Mesendoderm (in vitro differentiated cells): ENCODE results near the gene RNF144A.

ENCODE experiments used
- DNase-seq: peaks from one replicate; pipeline ENCODE4 v3.0.0; 2013
- H2AK5ac ChIP-seq: 2 replicates; pipeline ENCODE4 v1.6.1; 2013; ENCODE audit warnings: low read length, inconsistent platforms
- H2BK120ac ChIP-seq: 2 replicates; pipeline ENCODE4 v1.6.1; 2013; ENCODE audit warnings: low read depth, mild to moderate bottlenecking, low read length, moderate library complexity, mixed read lengths
- H2BK15ac ChIP-seq: replicated peaks from 2 replicates; pipeline ENCODE4 v1.6.1; 2013; ENCODE audit warnings: low read depth, mild to moderate bottlenecking, moderate library complexity
- H2BK5ac ChIP-seq: 2 replicates; pipeline ENCODE4 v1.6.1; 2013; ENCODE audit warnings: low read length, inconsistent platforms
- H3K18ac ChIP-seq: 2 replicates; pipeline ENCODE4 v1.6.1; 2013; ENCODE audit warnings: mild to moderate bottlenecking, low read length, mixed read lengths
- H3K23ac ChIP-seq: one replicate; pipeline ENCODE4 v1.6.1; 2013; ENCODE audit warnings: low read length
- H3K27ac ChIP-seq: 2 replicates; pipeline ENCODE4 v1.5.1; 2013; ENCODE audit warnings: low read depth, mild to moderate bottlenecking, inconsistent platforms, low read length, moderate library complexity
- H3K27me3 ChIP-seq: 2 replicates; pipeline ENCODE4 v1.6.1; 2013; ENCODE audit warnings: low read length, control low read depth, mild to moderate bottlenecking, inconsistent platforms; ENCODE audit not compliant: insufficient read depth, poor library complexity
- H3K36me3 ChIP-seq: 2 replicates; pipeline ENCODE4 v1.6.1; 2013; ENCODE audit warnings: low read length, inconsistent platforms; ENCODE audit not compliant: control insufficient read depth, insufficient read depth
- H3K4ac ChIP-seq: one replicate; pipeline ENCODE4 v1.6.1; 2013; ENCODE audit warnings: low read depth, mild to moderate bottlenecking, low read length, moderate library complexity
- H3K4me1 ChIP-seq: 2 replicates; pipeline ENCODE4 v1.6.1; 2013; ENCODE audit warnings: low read depth, low read length, inconsistent platforms; ENCODE audit not compliant: control insufficient read depth
- H3K4me2 ChIP-seq: 2 replicates; pipeline ENCODE4 v1.6.1; 2013; ENCODE audit warnings: low read length
- H3K4me3 ChIP-seq: 2 replicates; pipeline ENCODE4 v1.5.1; 2013; ENCODE audit warnings: mild to moderate bottlenecking, low read length
- H3K56ac ChIP-seq: one replicate; pipeline ENCODE4 v1.6.1; 2013; ENCODE audit warnings: low read length
- H3K79me1 ChIP-seq: 2 replicates; pipeline ENCODE4 v1.6.1; 2013; ENCODE audit warnings: low read length, inconsistent platforms
- H3K79me2 ChIP-seq: 2 replicates; pipeline ENCODE4 v1.6.1; 2013; ENCODE audit warnings: mild to moderate bottlenecking, low read length; ENCODE audit not compliant: control insufficient read depth, insufficient read depth
- H3K9ac ChIP-seq: 2 replicates; pipeline ENCODE4 v1.6.1; 2013; ENCODE audit warnings: low read length, inconsistent platforms
- H4K5ac ChIP-seq: one replicate; pipeline ENCODE4 v1.6.1; 2013; ENCODE audit warnings: low read length
- H4K8ac ChIP-seq: one replicate; pipeline ENCODE4 v1.6.1; 2013; ENCODE audit warnings: low read depth, mild to moderate bottlenecking, control low read depth, low read length, moderate library complexity
- WGBS: extraction: QIAGEN DNeasy Blood & Tissue Kit; methylation state at CpG from one replicate; pipeline ENCODE4 v1.1.7; 2013; ENCODE audit warnings: low lambda C conversion rate, missing lambda C conversion rate; ENCODE audit not compliant: insufficient coverage; ENCODE audit errors: extremely low coverage; 5-methylcytosine and 5-hydroxymethylcytosine counted together

The RNF144A gene

GRCh38 chr2:7029291-7030059, 112.3 kb downstream of the RNF144A start:
- Histone ChIP-seq H2BK120ac (no peak overlapping the region), H3K18ac (no peak overlapping the region), H3K4me1 (no peaks in the 10 kb centered on the region), H3K27me3 (no peaks in the 10 kb centered on the region), H3K4me2 (no peak overlapping the region), H4K5ac (no peak overlapping the region), H3K56ac (no peak overlapping the region), H3K4me3 (no peak overlapping the region), H3K79me1 (no peaks in the 10 kb centered on the region), H3K36me3 (no peaks in the 10 kb centered on the region), H3K27ac (no peak overlapping the region), H3K9ac (no peak overlapping the region), H2AK5ac (no peak overlapping the region), H3K23ac (no peak overlapping the region), H4K8ac (no peak overlapping the region), H2BK15ac (no peak overlapping the region), H2BK5ac (no peak overlapping the region), H3K79me2 (no peaks in the 10 kb centered on the region), H3K4ac (no peak overlapping the region)
- WGBS = no CpG with 5 or more reads among the region's 13 CpGs
- no peak for DNase-seq

- H4K5ac ChIP-seq = no peak overlapping the region
- H2BK120ac ChIP-seq = no peak overlapping the region
- no peak overlapping the region for H3K4me3 ChIP-seq
- no peaks in the 10 kb centered on the region for H3K27me3 ChIP-seq
- no peaks in the 10 kb centered on the region for H3K4me1 ChIP-seq
- H3K79me2 ChIP-seq = no peaks in the 10 kb centered on the region
- no peak overlapping the region for H2BK5ac ChIP-seq
- no peak overlapping the region for H3K23ac ChIP-seq
- no peak overlapping the region for H3K4me2 ChIP-seq
- H3K27ac ChIP-seq = no peak overlapping the region
- no CpG with 5 or more reads among the region's 11 CpGs for WGBS
- no peaks in the 10 kb centered on the region for H3K36me3 ChIP-seq
- no peak overlapping the region for H3K18ac ChIP-seq
- H3K56ac ChIP-seq = no peak overlapping the region
- H3K9ac ChIP-seq = no peak overlapping the region
- no peak overlapping the region for H3K4ac ChIP-seq
- no peak overlapping the region for H4K8ac ChIP-seq
- no peak overlapping the region for H2AK5ac ChIP-seq
- no peak overlapping the region for H2BK15ac ChIP-seq
- no peaks in the 10 kb centered on the region for H3K79me1 ChIP-seq
- DNase-seq = no peak
Measured at GRCh38 chr2:7030810-7031209, 113.6 kb downstream of the RNF144A start.

GRCh38 chr2:7031547-7032245, 114.5 kb downstream of the RNF144A start:
- Histone ChIP-seq H3K4me2 (no peak overlapping the region), H3K23ac (no peak overlapping the region), H2AK5ac (no peak overlapping the region), H3K79me1 (no peaks in the 10 kb centered on the region), H2BK120ac (no peak overlapping the region), H3K4me3 (no peak overlapping the region), H3K79me2 (no peaks in the 10 kb centered on the region), H4K8ac (no peak overlapping the region), H3K18ac (no peak overlapping the region), H4K5ac (no peak overlapping the region), H3K9ac (no peak overlapping the region), H2BK5ac (no peak overlapping the region), H3K4ac (no peak overlapping the region), H3K56ac (no peak overlapping the region), H3K36me3 (no peaks in the 10 kb centered on the region), H3K4me1 (no peaks in the 10 kb centered on the region), H3K27ac (no peak overlapping the region), H3K27me3 (no peaks in the 10 kb centered on the region), H2BK15ac (no peak overlapping the region)
- WGBS = no CpG with 5 or more reads among the region's 25 CpGs
- DNase-seq = no peak

- Histone ChIP-seq H3K79me1 (no peaks in the 10 kb centered on the region), H3K27me3 (no peaks in the 10 kb centered on the region), H3K4me2 (no peak overlapping the region), H3K27ac (no peak overlapping the region), H4K5ac (no peak overlapping the region), H2AK5ac (no peak overlapping the region), H4K8ac (no peak overlapping the region), H3K4me3 (no peak overlapping the region), H3K18ac (no peak overlapping the region), H3K23ac (no peak overlapping the region), H2BK15ac (no peak overlapping the region), H3K56ac (no peak overlapping the region), H3K36me3 (no peaks in the 10 kb centered on the region), H3K9ac (no peak overlapping the region), H2BK5ac (no peak overlapping the region), H3K4ac (no peak overlapping the region), H3K4me1 (no peaks in the 10 kb centered on the region), H2BK120ac (no peak overlapping the region), H3K79me2 (no peaks in the 10 kb centered on the region)
- no peak for DNase-seq
- no CpG with 5 or more reads among the region's 16 CpGs for WGBS
Measured at GRCh38 chr2:7032371-7032770, 115.2 kb downstream of the RNF144A start.

- Histone ChIP-seq H4K5ac (no peak overlapping the region), H3K36me3 (no peaks in the 10 kb centered on the region), H3K23ac (no peak overlapping the region), H3K4me2 (no peak overlapping the region), H3K18ac (no peak overlapping the region), H3K79me1 (no peaks in the 10 kb centered on the region), H2BK120ac (no peak overlapping the region), H3K27me3 (no peaks in the 10 kb centered on the region), H2BK5ac (no peak overlapping the region), H3K4me1 (no peaks in the 10 kb centered on the region), H4K8ac (no peak overlapping the region), H3K4me3 (no peak overlapping the region), H3K9ac (no peak overlapping the region), H3K56ac (no peak overlapping the region), H3K27ac (no peak overlapping the region), H3K79me2 (no peaks in the 10 kb centered on the region), H2AK5ac (no peak overlapping the region), H2BK15ac (no peak overlapping the region), H3K4ac (no peak overlapping the region)
- DNase-seq = no peak
- WGBS = no CpG with 5 or more reads among the region's 20 CpGs
Measured at GRCh38 chr2:7033136-7033960, 116.1 kb downstream of the RNF144A start.
